HG02938 (cell line): Measurements from ENCODE around the gene ZNF276.
"Not testable (repeated sequence)": the region's sequence is repeated elsewhere in the genome, so short reads cannot be mapped to it uniquely, and the experiment has no call there.

Experiments
- ATAC-seq: cut with Tn5 transposase; IDR thresholded peaks from one replicate; pipeline ENCODE4 v1.9.1; 2021; ENCODE audit warnings: mild to moderate bottlenecking, moderate library complexity; ENCODE audit not compliant: unreplicated experiment

ZNF276 gene

DNA sequence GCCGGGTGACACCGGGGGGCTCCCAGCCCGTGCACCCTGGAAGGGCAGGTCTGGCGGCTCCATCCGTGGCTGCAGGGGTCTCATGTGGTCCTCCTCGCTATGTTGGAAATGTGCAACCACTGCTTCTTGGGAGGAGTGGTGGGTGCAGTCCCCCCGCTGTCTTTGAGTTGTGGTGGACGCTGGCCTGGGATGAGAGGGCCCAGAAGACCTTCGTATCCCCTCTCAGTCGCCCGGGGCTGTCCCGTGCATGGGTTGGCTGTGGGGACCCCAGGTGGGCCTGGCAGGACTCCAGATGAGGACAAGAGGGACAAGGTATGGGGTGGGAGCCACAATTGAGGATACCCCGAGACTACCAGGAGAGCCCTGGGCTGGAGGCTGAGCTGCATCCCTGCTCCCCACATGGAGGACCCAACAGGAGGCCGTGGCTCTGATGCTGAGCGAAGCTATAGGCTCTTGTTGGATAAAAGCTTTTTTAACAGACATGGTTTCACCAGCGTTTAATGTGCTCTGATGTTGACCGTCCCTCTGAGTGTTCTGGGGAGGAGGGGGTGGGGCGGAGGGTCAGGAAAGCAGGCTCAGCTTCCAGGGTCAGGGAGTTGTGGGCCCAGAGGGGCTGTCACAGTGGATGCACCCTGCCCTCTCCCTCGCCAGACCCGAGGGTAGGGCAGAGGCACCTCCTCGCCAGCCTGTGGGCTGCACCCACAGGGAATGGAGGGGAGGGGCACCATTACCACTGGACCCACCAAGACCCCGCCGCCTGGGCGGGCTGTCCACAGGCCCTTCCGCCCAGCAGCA lies 25.3 kb upstream of the ZNF276 start:
- ATAC-seq: no peak

DNA sequence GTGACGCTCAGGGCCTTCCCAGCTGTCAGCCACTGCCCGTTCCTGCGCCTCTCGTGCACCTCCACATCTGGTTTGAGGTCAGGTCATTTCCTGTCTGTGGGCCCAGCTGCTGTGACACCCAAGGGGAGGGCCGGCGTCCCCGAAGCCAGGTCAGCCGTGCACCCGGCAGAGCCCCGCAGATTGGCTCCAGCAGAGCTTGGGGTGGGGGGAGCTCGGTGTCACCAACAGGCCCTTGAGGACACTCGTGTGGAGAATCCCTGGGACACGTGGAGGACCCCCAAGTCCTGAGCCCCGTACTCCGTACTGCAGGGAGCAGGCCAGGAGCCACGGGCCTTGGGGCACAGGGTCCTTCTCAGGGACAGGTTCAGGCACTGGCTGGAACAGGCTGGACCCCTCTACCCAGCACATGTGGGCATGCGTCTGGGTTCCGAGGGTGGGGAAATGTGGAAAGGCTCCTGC lies 24.6 kb upstream of the ZNF276 start:
- ATAC-seq: no peak

DNA sequence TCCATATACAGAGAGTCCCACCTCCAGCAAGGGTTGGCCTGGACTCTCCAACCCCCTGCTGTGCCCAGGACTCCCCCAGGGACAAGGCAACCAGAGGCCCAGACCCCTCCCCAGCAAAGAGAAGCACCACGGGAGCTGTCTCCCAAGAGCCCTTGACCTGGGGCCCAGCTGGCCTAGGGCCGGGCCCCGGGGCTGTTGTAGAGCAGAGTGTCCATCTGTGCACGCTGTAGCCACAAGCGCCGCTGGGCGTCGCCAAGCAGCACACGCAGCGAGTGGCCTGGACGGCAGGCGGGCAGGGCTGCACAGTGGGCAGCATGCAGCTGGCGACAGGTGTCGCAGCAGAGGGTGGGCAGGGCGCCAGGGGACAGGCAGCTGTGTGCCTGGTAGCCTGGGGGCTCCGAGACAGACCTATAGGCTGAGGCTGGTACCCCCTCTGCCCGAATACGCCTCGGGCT lies 24.1 kb upstream of the ZNF276 start:
- no peak for ATAC-seq

DNA sequence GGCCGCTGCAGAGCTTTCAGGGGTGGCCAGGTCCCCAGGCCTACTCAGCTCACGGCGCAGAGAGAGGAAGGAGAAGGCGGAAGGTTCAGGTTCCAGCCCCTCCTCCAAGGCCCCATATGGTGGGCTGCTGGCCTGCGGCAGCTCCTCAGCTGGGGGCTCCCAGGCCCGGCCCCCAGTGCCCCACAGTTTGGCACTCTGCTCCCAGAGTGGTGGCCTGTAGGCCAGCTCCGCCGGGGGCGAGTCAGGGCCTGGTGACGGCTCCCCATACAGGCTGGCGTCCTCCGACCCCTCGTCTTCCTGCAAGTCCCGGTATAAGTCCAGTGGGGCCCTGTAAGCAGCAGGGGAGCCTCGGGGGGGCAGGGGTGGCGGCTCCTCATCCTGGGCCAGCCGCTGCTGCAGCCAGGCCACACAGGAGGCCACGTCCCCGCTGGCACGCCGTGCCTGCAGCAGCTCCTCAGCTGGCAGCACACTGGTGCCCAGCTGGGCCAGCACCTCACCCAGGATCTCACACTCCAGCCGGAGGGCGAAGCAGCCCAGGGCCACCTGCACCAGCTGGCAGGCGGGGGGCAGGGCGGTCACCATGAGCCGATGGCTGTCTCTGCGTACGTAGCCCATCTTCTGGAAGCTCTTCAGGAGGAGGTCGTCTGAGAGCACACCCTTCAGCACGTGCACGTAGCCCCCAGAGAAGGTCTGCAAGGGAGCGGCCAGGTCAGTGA lies 23.6 kb upstream of the ZNF276 start:
- no peak for ATAC-seq

DNA sequence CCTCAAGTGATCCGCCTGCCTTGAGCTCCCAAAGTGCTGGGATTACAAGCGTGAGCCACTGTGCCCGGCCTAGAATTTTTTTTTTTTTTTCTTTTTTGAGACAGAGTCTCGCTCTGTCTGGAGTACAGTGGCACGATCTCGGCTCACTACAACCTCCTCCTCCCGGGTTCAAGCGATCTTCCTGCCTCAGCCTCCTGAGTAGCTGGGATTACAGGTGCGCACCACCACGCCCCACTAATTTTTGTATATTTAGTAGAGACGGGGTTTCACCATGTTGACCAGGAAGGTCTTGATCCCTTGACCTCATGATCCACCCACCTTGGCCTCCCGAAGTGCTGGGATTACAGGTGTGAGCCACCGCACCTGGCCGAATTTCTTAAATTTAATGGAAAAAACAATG lies 22.6 kb upstream of the ZNF276 start:
- not testable (repeated sequence) for ATAC-seq

DNA sequence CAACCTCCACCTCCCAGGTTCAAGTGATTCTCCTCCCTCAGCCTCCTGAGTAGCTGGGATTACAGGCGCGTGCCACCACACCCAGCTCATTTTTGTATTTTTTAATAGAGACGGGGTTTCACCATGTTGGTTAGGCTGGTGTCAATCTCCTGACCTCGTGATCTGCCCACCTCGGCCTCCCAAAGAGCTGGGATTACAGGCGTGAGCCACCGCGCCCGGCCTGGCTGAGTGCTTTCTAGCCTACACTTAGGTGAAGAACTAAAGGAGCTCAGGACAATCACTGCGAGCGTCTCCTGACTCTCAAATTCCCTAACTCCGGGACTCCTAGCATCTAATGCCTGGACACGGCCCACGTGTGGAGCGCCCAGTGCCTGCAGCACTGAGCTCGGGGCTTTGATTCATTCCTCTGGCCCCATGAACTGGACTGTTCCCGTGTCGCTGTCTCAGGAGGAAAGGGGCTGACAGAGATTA lies 21.7 kb upstream of the ZNF276 start:
- ATAC-seq: not testable (repeated sequence)

DNA sequence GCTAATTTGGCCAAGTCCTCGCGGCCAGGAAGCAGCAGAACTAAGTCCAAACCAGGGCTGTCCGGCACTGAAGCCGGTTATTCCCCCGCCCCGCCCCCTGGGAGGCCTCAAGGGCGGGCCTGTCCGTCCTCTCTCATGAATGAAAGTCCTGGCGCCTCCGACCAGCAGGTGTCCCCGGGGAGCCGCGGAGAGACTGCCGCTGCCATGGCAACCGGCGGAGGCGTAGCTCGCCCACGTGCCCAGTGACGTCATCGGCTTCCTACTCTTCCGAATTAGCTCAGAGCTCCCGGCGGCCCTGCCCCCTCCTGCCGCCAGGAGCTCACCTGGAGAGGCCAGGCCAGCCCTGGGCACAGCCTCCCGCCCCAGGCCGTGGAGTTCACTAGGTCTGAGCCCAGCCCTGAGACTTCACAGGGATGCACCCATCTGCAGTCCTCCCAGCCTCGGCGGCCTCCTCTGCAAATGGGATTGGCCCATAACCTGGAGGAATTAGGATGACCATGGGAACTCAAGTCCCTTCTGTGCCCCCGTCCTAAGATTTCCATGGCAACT lies 21.2 kb upstream of the ZNF276 start:
- ATAC-seq: no peak

DNA sequence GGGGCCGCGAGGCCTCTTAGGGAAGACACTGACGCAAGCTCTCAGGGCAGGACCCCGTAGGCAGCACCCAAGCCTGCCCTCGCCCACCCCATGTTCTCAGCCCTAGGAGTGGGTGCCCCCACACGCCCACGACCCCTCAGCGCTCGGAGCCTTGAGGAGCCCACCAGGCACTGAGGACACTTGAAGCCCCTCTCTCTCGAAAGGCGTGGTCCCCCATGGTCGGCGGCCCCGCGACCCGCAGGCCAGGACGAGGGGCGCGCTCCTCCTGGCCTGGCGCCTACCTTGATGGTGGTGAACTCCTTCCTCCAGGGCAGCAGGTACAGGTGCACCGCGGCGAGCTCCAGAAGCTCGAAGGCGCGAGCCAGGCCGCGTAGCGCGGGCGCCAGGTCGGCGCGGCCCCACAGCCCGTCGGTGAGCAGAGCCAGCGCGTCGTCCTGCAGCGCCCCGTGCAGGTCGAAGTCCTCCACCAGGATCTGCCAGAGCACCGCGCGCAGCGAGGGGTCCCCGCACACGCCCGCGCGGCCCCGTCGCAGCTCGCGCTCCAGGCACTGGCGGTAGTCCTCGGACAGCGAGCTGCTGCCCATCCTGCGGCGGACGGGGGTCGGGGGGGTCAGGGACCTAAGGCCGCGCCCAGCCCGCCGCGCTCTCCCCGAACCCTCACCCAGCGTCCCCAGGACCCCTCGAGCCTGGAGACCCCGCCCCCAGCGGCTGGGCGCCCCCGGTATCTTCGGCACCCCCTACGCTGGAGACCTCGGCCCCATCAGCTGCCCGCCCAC lies 20.5 kb upstream of the ZNF276 start:
- no peak for ATAC-seq

DNA sequence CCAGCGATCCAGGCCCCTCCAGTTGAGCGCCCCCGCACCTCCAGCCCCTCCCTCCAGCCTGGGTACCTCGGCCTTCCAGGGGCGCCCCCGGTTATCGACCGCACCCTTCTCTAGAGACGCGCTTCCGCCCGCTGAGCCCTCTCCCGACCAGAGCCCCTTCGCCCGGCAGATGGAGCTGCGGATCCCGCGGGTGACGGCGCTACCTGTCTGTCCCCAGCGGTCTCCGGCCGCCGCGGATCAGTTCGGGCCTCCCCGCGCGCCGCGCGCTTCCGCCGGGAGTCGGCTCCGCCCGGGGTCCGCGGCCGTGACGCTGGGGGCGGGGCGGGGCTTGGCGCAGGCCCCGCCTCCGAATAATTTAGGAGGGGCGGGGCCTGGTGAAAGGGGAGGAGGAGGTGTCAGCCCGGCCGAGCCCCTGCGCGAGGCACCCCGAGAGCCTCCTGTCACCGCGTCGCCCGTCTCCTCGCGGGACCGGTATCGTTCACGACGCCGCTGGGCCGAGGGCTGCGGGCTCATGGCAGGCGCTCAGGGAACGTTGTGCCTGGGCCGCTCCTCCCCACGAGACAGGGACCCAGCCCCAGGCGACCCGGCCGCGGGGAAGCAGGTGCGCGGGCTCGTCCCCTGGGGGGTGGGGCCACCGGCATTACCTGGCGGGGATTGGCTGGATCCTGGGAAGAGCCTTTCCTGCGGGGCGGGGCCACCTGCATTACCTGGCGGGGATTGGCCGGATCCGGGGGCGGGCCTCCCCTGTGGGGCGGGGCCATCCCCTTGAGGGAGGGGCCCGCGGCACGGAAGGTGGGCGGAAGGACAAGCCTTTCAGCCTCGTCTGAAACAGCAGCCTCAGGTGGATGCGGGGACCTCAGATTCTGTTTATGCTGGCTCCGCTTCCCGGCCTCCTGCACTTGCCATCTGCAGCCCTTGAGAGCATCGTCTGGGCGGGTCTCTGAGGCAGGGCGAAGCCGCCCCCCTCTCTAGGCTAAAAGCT lies 19.6 kb upstream of the ZNF276 start, which contains the start of gene SPATA2L:
Gene SPATA2L, minus strand, starts transcription at position 281 of the 982 bp plus-strand sequence. CDS start 473 bp downstream, outside the sequence.
- ATAC-seq: peak; percentile 65

DNA sequence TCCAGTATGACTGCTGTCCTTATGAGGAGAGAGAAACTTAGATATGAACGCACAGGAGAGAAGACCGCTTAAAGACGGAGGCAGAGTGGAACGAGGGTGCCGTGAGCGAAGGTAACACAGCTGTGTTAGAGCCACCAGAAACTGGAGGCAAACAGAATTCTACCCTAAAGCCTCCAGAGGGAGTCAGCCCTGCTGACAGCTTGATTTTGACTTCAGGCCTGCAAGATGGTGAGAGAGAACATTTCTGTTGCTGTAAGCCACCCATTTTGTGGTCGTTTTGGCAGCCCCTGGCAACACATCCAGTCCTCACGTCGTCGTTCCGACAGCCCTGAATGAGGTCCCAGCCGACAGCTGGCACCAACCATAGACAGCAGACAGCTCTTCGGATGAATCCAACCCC lies 17.1 kb upstream of the ZNF276 start:
- ATAC-seq: no peak

DNA sequence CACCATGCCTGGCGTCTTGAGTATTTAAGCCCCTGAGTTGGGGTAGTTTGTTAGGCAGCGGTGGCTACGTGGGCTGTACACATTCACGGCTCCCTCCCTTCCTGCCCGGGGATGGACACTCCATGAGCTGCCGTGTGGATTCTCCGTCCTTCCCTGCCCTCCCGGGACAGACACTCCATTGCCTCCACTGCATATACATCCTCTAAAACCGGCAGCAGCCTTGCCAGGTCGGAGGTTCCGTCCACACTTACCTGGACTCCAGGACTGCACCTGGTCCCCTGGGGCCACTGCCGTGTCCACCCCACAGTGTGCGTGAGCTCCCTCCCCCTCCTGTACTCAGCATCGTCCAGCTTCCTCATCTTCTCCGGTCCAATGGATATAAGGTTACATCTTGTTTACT lies 16.3 kb upstream of the ZNF276 start:
- ATAC-seq: no peak

DNA sequence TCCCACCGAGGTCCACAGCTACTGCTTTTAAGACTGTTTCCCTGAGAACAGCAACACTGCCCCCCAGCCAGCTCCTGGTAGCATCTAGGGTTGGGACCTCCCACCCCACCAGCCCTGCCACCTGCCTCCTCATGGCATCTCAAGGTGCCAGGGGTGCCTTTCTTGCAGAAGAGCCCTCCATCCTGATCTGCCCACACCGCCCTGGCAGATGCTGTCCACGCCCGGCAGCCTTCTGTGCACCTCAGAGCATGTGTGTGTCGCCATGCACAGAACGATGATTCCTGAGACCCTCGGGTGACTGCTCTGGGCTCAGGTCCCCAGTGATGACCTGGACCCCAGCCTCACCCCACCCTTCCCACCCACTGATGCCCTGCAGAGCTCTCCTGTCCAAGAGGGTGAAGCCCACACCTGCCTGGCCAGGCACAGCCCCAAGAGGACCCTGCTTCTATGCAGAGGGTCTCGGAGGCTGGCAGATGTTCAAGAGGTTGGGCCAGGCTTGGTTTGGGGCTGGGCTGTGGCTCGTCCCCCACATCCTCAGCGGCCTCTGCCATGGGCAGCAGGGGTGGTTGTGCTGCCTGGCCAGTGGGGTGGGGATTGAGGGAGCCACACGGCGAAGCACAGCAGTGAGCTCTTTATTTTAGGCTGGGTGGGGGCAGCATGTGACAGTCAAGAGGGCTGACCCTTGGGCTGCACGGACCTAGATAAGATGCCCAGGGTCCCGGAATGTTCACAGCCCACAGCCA lies 14.6 kb upstream of the ZNF276 start:
- ATAC-seq: no peak

DNA sequence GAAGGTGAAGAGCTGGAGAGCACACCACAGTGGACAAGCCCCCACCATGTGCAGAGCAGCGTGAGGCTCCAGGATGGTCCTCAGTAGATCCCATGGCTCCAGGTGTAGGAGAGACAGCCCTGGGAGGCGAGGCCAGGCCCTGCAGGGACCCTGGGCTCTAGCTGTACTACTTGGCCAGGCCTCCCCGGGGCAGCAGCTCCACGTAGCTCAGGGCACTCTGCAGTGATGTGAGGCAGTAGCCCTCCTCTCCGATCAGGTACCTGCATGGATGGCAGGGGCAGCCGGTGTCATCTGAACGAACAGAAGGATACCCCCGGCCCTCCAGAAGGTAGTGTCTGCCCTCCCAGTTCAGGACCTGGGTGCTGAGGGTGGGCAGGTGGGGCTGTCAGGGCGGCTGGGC lies 13.6 kb upstream of the ZNF276 start:
- ATAC-seq: no peak

DNA sequence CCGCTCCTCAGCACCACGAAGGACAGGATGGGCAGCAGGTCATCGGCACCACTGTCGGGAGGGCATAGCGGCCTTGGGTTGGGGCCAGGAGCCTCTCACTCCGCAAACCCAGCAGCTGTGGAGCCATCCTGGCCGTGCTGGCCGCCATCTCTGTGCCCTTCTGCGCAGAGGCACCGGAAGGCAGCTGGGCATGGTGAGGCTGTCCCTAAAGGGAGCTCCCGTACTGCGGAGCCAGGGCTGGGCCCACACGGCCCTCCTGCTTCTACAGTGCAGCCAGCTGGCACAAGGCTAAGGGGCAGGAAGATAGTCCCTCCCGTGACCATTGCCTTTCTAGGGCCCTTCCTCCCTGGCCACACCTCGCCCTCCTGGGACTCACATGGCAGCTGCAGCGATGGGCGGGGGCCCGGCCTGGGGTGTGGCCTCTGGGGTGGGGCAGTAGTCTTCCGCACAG lies 12.8 kb upstream of the ZNF276 start:
- ATAC-seq: no peak

DNA sequence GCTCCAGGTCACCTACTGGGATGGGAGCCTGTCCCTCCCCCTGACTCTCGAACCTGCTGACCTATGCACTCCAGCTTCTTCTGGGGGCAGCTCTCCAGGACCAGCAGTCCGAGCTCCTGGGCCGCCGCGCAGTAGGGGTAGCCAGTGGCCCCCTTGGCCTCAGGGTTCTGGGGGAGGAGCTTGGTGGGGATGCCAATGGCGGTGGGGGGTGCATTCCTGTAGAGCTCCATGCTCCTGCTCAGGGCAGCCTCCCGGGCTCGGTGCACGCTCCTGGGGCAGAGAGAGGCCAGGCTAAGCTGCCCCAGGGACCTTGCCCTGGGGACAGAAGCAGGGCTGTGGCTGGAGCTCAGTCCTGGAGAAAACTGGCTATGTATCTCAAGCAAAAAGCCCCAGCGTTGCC lies 12.2 kb upstream of the ZNF276 start:
- ATAC-seq: no peak

DNA sequence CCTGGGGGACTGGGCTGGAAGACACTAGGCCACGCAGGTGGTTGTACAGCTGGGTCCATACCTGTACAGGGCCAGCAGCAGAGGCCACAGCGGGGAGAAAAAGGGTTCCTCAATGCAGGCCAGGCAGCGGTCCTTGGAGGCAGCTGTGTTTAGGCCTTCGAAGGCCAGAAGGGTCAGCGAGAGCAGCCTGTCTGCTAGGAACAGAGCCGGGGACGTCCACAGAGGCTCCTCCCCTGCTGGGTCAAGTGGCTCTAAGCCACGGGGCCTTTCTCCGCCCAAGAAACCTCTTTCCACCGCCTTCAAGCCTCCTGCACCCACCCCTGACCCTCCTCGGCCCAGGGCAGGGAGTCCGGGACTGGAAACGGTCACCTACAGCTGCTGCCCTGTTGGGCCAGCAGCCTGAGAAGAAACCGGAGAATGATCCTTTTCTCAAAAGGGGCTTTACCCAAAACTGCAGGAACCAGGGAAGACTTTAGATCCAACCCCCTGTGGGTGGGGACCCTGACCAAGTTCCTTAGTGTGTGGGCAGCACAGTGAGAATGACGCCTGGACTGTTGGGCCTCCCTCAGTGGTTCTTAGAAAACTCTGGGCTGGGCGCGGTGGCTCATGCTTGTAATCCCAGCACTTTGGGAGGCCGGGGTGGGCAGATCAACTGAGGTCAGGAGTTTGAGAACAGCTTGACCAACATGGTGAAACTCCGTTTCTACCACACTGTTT lies 11.5 kb upstream of the ZNF276 start:
- ATAC-seq: no peak

DNA sequence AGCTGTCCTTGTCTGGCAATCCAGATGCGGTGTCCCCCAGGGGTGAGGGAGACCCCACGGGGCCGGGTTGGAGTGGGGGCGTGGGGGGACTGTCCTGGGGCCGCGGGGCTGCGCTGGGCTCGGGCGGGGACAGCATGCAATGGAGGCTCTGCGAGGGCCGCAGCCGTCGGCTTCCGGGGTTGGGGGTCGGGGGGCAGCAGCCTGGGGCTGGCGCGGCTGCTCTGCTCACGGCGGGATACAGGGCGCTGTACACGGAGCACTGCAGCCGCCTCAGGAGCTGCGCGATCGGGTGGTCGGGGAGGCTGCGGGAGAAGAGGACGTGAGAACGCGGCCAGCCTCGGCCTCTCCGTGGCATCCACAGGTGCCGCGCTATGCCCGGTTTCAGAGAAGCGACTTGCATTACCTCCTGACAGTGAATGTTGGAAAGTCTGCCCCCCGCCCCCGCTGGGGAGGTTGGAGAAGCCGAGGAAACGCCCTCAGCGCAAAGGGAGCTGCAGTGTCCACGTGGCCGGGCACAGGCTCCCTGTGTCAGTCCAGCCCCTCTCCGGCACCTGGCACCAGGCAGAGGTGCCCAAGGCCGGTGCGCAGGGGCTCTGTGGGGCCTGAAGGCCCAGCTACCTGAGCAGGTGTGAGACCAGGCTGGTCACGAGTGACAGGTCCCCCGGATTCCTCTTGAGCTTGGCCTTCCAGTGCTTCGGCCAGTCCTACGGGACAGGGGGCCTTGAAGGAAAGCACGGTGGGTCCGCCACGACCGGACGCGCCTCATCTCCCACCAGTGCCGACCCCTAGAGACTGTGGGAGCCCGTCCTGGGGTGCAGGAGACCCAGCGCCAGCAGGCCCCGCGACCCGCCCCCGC lies 10.4 kb upstream of the ZNF276 start:
- no peak for ATAC-seq
